Neural cell (in vitro differentiated cells): ENCODE data around the gene LHFPL6. TPM values are rescaled to one million over a fixed set of nuclear protein-coding genes. Genes with fewer than 3 reads are reported as not detected.
A peak's percentile ranks its signal among the peaks of the same experiment; 100 is the strongest.

Source experiments
- H2AFZ ChIP-seq: fragments of 200-600, 300-800 bp; sonication (generic), shearing (Covaris generic); 2 replicates; pipeline ENCODE4 v1.6.0; 2014; ENCODE audit warnings: low read depth, mild to moderate bottlenecking, antibody characterized with exemption, low read length, moderate library complexity
- H3F3A ChIP-seq: fragments of 200-600 bp; shearing (Covaris generic); 2 replicates; pipeline ENCODE4 v1.6.1; 2016; ENCODE audit warnings: mild to moderate bottlenecking, moderate library complexity, mixed read lengths, antibody characterized with exemption, low read length; ENCODE audit not compliant: insufficient read depth, poor library complexity, severe bottlenecking
- H3K27ac ChIP-seq: fragments of 200-600, 300-800 bp; sonication (generic), shearing (Covaris generic); 2 replicates; pipeline ENCODE4 v1.5.1; 2014; ENCODE audit warnings: mild to moderate bottlenecking, low read length, moderate library complexity
- H3K27me3 ChIP-seq: fragments of 300-800, 200-600 bp; sonication (generic), shearing (Covaris generic); 2 replicates; pipeline ENCODE4 v1.6.0; 2014; ENCODE audit warnings: mild to moderate bottlenecking, low read depth, low read length, moderate library complexity; ENCODE audit not compliant: insufficient read depth
- H3K36me3 ChIP-seq: fragments of 300-800, 200-600 bp; sonication (generic), shearing (Covaris generic); 2 replicates; pipeline ENCODE4 v1.5.1; 2014; ENCODE audit warnings: mild to moderate bottlenecking, antibody characterized with exemption, low read length, moderate library complexity; ENCODE audit not compliant: insufficient read depth
- H3K4me2 ChIP-seq: fragments of 300-800, 200-600 bp; sonication (generic), shearing (Covaris generic); 2 replicates; pipeline ENCODE4 v1.6.0; 2014; ENCODE audit warnings: mild to moderate bottlenecking, low read length
- H3K4me3 ChIP-seq: fragments of 300-800, 200-600 bp; sonication (generic), shearing (Covaris generic); 2 replicates; pipeline ENCODE4 v1.5.1; 2014; ENCODE audit warnings: mild to moderate bottlenecking, low read length, moderate library complexity
- H3K79me2 ChIP-seq: fragments of 200-600 bp; shearing (Covaris generic); replicated peaks from 2 replicates; pipeline ENCODE4 v1.6.0; 2014; ENCODE audit warnings: mild to moderate bottlenecking, low read length, moderate library complexity; ENCODE audit not compliant: insufficient read depth
- H3K9ac ChIP-seq: fragments of 300-800, 200-600 bp; sonication (generic), shearing (Covaris generic); 2 replicates; pipeline ENCODE4 v1.6.1; 2016; ENCODE audit warnings: mild to moderate bottlenecking, low read length, mixed read lengths
- H3K9me2 ChIP-seq: fragments of 200-600 bp; shearing (Covaris generic); 2 replicates; pipeline ENCODE4 v1.6.1; 2016; ENCODE audit warnings: mild to moderate bottlenecking, low read length, mixed read lengths; ENCODE audit not compliant: insufficient read depth
- H3K9me3 ChIP-seq: fragments of 200-600, 300-800 bp; sonication (generic), shearing (Covaris generic); 2 replicates; pipeline ENCODE4 v1.6.1; 2016; ENCODE audit warnings: mild to moderate bottlenecking, mixed run types, low read length, moderate library complexity, mixed read lengths
- H4K20me1 ChIP-seq: fragments of 200-600 bp; shearing (Covaris generic); 2 replicates; pipeline ENCODE4 v1.6.1; 2016; ENCODE audit warnings: mild to moderate bottlenecking, mixed run types; ENCODE audit not compliant: insufficient read depth
- EP300 ChIP-seq: fragments of 450-650 bp; conservative IDR thresholded peaks from 2 replicates; pipeline ENCODE4 v1.6.1; 2014; ENCODE audit warnings: antibody characterized with exemption, mild to moderate bottlenecking, moderate library complexity; ENCODE audit not compliant: poor library complexity, severe bottlenecking
- EZH2 ChIP-seq: fragments of 200-600, 300-800 bp; shearing (Covaris generic), sonication (generic); IDR thresholded peaks from 2 replicates; pipeline ENCODE4 v1.6.1; 2014; ENCODE audit warnings: antibody characterized with exemption, low read length, borderline replicate concordance, mild to moderate bottlenecking; ENCODE audit not compliant: insufficient read depth, poor library complexity, severe bottlenecking
- MXI1 ChIP-seq: fragments of 450-650 bp; conservative IDR thresholded peaks from 2 replicates; pipeline ENCODE4 v1.6.1; 2014; ENCODE audit warnings: antibody characterized with exemption, mild to moderate bottlenecking; ENCODE audit not compliant: poor library complexity, severe bottlenecking
- POLR2AphosphoS5 ChIP-seq: IDR thresholded peaks from 2 replicates; pipeline ENCODE4 v1.6.1; 2012
- RAD21 ChIP-seq: fragments of 450-650 bp; conservative IDR thresholded peaks from 2 replicates; pipeline ENCODE4 v1.6.1; 2014; ENCODE audit warnings: antibody characterized with exemption, mild to moderate bottlenecking, moderate library complexity
- SMC3 ChIP-seq: fragments of 450-650 bp; conservative IDR thresholded peaks from 2 replicates; pipeline ENCODE4 v1.6.1; 2014; ENCODE audit warnings: antibody characterized with exemption, mild to moderate bottlenecking, moderate library complexity; ENCODE audit not compliant: poor library complexity
- TAF1 ChIP-seq: IDR thresholded peaks from 2 replicates; pipeline ENCODE4 v1.6.1; 2012; ENCODE audit warnings: low read depth
- polyA plus RNA-seq: library from polyadenylated mRNA; depleted of rRNA; stranded (reverse); fragments of >200 nt; gene quantifications from 2 replicates; pipeline ENCODE4 v1.2.3, GENCODE V29; 2014
- TF ChIP-seq, protein P1 (sequence below): IDR thresholded peaks from 2 replicates; pipeline ENCODE4 v1.6.1; 2012; ENCODE audit warnings: borderline replicate concordance
- TF ChIP-seq, protein P2 (sequence below): fragments of 450-650 bp; IDR thresholded peaks from 2 replicates; pipeline ENCODE4 v1.5.1; 2014; ENCODE audit warnings: antibody characterized with exemption, mild to moderate bottlenecking, moderate library complexity; ENCODE audit not compliant: poor library complexity, severe bottlenecking

LHFPL6 gene
- polyA plus RNA-seq, 1 donor from 2014 or later: 36.3 TPM

DNA sequence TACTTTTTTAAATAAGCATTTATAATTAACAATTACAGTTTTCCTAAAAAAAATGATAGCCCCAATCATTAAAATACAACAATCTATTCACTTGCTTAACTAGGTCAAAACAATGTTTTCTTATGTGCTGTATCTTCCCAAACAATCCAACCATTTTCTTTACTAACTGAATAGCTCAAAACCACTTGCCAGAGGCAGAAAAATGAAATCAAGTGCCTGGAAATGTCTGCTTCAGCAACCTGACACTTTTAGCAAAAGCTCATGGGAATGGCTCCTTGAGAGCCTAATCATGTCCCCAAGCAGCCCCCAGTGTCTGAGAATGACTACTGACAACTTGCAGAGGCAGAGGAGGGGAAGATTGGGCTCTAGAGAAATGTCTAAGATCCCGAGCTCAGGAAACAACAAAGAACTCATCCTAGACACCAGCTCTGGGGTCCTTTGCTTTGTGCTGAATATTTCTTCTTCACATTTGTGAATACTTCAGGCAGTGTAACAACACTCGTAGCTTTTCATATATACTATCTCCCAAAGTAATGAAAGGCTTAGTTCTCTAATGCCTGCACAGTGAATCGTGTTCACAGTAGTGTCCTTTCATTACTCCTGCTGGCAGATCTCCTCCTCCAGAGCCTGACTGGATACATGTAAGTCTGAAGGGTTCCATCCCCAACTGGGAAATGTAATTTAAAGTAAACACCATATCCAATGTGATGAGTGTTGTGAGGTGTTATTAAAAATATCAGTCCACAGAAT, 280.0 kb downstream of the LHFPL6 start:
- Histone ChIP-seq H3K36me3 (no peaks in the 10 kb centered on the region), H3K9ac (no peak overlapping the region), H3K4me3 (peak overlapping the region; percentile 33), H3F3A (peaks cover 4% of the 10 kb centered on the region), H3K9me2 (no peaks in the 10 kb centered on the region), H4K20me1 (no peaks in the 10 kb centered on the region), H3K27me3 (no peaks in the 10 kb centered on the region), H2AFZ (no peak overlapping the region), H3K9me3 (no peaks in the 10 kb centered on the region), H3K27ac (peak overlapping the region; percentile 29), H3K79me2 (no peaks in the 10 kb centered on the region), H3K4me2 (peak overlapping the region; percentile 3)
- TF ChIP-seq SMC3 (no peak), RAD21 (no peak), EZH2 (no peak), EP300 (peak; percentile 39)
- TF ChIP-seq, protein P1, sequence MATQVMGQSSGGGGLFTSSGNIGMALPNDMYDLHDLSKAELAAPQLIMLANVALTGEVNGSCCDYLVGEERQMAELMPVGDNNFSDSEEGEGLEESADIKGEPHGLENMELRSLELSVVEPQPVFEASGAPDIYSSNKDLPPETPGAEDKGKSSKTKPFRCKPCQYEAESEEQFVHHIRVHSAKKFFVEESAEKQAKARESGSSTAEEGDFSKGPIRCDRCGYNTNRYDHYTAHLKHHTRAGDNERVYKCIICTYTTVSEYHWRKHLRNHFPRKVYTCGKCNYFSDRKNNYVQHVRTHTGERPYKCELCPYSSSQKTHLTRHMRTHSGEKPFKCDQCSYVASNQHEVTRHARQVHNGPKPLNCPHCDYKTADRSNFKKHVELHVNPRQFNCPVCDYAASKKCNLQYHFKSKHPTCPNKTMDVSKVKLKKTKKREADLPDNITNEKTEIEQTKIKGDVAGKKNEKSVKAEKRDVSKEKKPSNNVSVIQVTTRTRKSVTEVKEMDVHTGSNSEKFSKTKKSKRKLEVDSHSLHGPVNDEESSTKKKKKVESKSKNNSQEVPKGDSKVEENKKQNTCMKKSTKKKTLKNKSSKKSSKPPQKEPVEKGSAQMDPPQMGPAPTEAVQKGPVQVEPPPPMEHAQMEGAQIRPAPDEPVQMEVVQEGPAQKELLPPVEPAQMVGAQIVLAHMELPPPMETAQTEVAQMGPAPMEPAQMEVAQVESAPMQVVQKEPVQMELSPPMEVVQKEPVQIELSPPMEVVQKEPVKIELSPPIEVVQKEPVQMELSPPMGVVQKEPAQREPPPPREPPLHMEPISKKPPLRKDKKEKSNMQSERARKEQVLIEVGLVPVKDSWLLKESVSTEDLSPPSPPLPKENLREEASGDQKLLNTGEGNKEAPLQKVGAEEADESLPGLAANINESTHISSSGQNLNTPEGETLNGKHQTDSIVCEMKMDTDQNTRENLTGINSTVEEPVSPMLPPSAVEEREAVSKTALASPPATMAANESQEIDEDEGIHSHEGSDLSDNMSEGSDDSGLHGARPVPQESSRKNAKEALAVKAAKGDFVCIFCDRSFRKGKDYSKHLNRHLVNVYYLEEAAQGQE: peak; percentile 19
- TF ChIP-seq, protein P2, sequence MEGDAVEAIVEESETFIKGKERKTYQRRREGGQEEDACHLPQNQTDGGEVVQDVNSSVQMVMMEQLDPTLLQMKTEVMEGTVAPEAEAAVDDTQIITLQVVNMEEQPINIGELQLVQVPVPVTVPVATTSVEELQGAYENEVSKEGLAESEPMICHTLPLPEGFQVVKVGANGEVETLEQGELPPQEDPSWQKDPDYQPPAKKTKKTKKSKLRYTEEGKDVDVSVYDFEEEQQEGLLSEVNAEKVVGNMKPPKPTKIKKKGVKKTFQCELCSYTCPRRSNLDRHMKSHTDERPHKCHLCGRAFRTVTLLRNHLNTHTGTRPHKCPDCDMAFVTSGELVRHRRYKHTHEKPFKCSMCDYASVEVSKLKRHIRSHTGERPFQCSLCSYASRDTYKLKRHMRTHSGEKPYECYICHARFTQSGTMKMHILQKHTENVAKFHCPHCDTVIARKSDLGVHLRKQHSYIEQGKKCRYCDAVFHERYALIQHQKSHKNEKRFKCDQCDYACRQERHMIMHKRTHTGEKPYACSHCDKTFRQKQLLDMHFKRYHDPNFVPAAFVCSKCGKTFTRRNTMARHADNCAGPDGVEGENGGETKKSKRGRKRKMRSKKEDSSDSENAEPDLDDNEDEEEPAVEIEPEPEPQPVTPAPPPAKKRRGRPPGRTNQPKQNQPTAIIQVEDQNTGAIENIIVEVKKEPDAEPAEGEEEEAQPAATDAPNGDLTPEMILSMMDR: no peak

- Histone ChIP-seq H3F3A (peaks cover 4% of the 10 kb centered on the region), H3K27ac (no peak overlapping the region), H3K79me2 (no peaks in the 10 kb centered on the region), H3K36me3 (no peaks in the 10 kb centered on the region), H2AFZ (no peak overlapping the region), H3K9ac (no peak overlapping the region), H3K9me2 (no peaks in the 10 kb centered on the region), H3K27me3 (no peaks in the 10 kb centered on the region), H3K4me2 (no peak overlapping the region), H4K20me1 (no peaks in the 10 kb centered on the region), H3K9me3 (no peaks in the 10 kb centered on the region), H3K4me3 (no peak overlapping the region)
- TF ChIP-seq EZH2 (no peak), POLR2AphosphoS5 (no peak), RAD21 (no peak), SMC3 (no peak), TAF1 (no peak), EP300 (no peak), MXI1 (no peak)
- TF ChIP-seq, protein P1: no peak
- TF ChIP-seq, protein P2: no peak
Measured at GRCh38 chr13:39321574-39321973, 281.4 kb downstream of the LHFPL6 start.
